SW480 (cell line): ENCODE data around the gene DRC3.

Experiments used
- DNase-seq: peaks from one replicate; pipeline ENCODE4 v3.0.0-alpha.2; 2016; ENCODE audit warnings: low spot score

The DRC3 gene

DNA sequence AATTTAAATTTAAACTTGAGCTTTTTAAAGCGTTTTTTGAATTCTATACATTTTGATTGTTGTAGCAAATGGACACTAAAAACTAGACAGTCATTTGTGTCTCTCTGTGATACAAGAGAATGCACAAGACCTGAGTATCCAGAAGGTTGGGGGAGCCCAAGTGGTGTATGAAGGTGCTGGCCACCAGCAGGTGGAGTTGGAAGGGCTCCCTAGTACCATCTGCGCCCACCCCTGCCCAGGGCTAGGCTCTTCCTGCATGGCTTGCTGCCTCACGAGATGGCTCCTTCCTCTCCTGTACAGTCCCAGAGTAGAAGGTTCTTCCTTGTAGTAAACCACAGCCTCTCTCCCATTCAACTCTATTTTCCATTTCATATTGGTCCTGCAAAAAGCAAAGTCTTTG lies 83.6 kb downstream of the DRC3 start:
- no peak for DNase-seq

DNA sequence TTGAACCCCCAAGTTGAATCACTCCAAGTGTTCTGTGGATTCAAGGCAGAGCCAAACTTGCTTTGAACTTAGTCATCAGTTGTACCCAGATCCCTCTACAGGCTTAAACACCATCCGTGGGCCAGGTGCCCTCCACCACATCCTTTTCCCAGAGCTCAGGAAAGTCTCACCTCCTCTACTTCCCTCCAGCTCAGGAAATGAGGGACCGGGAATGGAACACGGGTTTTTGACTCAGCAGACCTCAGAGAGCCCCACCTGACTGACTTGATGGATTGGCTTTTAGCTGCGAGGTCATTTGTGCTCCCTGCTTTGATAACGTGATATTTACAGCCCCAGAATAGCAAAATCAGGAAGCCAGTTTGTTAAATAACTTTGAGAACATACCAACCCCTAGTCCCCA lies 86.6 kb downstream of the DRC3 start:
- no peak for DNase-seq

DNA sequence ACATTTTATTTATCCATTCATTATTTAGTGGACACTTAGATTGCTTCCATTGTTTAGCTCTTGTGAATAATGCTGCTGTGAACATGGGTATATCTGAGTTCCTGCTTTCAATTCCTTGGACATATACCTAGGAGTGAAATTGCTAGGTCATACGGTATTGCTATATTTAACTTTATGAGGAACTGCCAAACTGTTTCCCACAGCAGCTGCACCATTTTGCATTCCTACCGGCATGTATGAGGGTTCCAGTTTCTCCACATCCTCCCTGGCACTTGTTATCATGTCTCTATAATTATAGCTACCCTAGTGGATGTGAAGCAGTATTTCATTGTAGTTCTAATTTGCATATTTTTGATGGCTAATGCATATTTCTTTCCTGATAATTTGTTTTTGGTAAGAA lies 91.4 kb downstream of the DRC3 start:
- no peak for DNase-seq

DNA sequence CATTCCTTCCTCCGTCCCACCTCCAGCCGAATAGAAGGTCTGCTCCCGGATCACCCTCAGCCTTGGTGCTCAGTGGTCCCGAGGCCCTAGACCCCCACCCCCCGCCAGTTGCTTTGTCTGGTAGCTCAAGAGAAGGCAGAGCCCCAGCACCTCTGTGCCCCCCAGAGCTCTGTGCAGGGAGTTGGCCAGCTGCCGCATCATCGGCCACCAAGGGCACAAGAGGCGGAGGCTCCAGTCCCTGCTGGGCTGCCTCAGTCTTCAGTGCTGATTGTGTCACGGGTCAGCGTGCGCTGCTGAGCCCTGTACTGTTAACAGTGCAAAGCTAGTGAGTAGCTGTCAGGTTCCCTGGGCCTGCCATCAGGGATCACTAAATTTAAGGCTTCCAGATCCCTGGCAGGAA lies 92.9 kb downstream of the DRC3 start:
- no peak for DNase-seq
